Ectodermal cell (in vitro differentiated cells): ENCODE data around the gene ABITRAM.
"Not testable (repeated sequence)": the region's sequence is repeated elsewhere in the genome, so short reads cannot be mapped to it uniquely, and the experiment has no call there.

Experiments used
- H3K27ac ChIP-seq: 2 replicates; pipeline ENCODE4 v1.7.0; 2013; ENCODE audit warnings: mild to moderate bottlenecking, low read depth, low read length; ENCODE audit not compliant: insufficient read depth, poor library complexity, severe bottlenecking
- H3K27me3 ChIP-seq: 2 replicates; pipeline ENCODE4 v1.7.0; 2013; ENCODE audit warnings: mild to moderate bottlenecking, low read length; ENCODE audit not compliant: insufficient read depth, control insufficient read depth, poor library complexity, severe bottlenecking
- H3K36me3 ChIP-seq: one replicate; pipeline ENCODE4 v1.7.0; 2013; ENCODE audit warnings: low read length; ENCODE audit not compliant: control insufficient read depth, insufficient read depth
- H3K4me1 ChIP-seq: one replicate; pipeline ENCODE4 v1.7.0; 2013; ENCODE audit warnings: low read length; ENCODE audit not compliant: control insufficient read depth, insufficient read depth
- H3K4me3 ChIP-seq: 2 replicates; pipeline ENCODE4 v1.7.0; 2013; ENCODE audit warnings: low read depth, low read length, control low read depth; ENCODE audit not compliant: insufficient read depth
- H3K9me3 ChIP-seq: 2 replicates; pipeline ENCODE4 v1.7.0; 2013; ENCODE audit warnings: mild to moderate bottlenecking, low read length, moderate library complexity; ENCODE audit not compliant: control insufficient read depth
- WGBS, 2 experiments: methylation state at CpG; one replicate each; pipeline ENCODE4 v1.1.7; 2013; ENCODE audit warnings: missing lambda C conversion rate in 2 of 2; 5-methylcytosine and 5-hydroxymethylcytosine counted together

ABITRAM gene

GRCh38 chr9:108903420-108904103 is 30.6 kb upstream of the ABITRAM start:
- H3K27me3 ChIP-seq = no peaks in the 10 kb centered on the region
- no peaks in the 10 kb centered on the region for H3K4me1 ChIP-seq
- WGBS, 2 experiments = 90 to 94% methylated on average over 2 of the region's 2 CpGs
- H3K4me3 ChIP-seq = no peak overlapping the region
- H3K36me3 ChIP-seq = peaks cover 48% of the 10 kb centered on the region
- H3K9me3 ChIP-seq = no peaks in the 10 kb centered on the region
- H3K27ac ChIP-seq = no peak overlapping the region

- peaks cover 47% of the 10 kb centered on the region for H3K36me3 ChIP-seq
- no peak overlapping the region for H3K4me3 ChIP-seq
- 100% methylated on average over 2 to 3 of the region's 3 CpGs for WGBS, 2 experiments
- no peaks in the 10 kb centered on the region for H3K27me3 ChIP-seq
- H3K27ac ChIP-seq = no peak overlapping the region
- no peaks in the 10 kb centered on the region for H3K9me3 ChIP-seq
- H3K4me1 ChIP-seq = no peaks in the 10 kb centered on the region
Measured at GRCh38 chr9:108904161-108904560, 30.0 kb upstream of the ABITRAM start.

GRCh38 chr9:108905494-108905893 is 28.7 kb upstream of the ABITRAM start:
- Histone ChIP-seq H3K36me3 (peaks cover 36% of the 10 kb centered on the region), H3K4me3 (no peak overlapping the region), H3K9me3 (no peaks in the 10 kb centered on the region), H3K27me3 (no peaks in the 10 kb centered on the region), H3K4me1 (no peaks in the 10 kb centered on the region), H3K27ac (no peak overlapping the region)
- WGBS, 2 experiments = 80% methylated on average over 2 of the region's 2 CpGs; no CpG with 5 or more reads in 1 of the 2 experiments

- peaks cover 41% of the 10 kb centered on the region for H3K36me3 ChIP-seq
- H3K4me3 ChIP-seq = no peak overlapping the region
- H3K27ac ChIP-seq = no peak overlapping the region
- no peaks in the 10 kb centered on the region for H3K4me1 ChIP-seq
- H3K9me3 ChIP-seq = no peaks in the 10 kb centered on the region
- no peaks in the 10 kb centered on the region for H3K27me3 ChIP-seq
Measured at GRCh38 chr9:108910402-108910801, 23.8 kb upstream of the ABITRAM start.

- H3K27ac ChIP-seq = no peak overlapping the region
- no peaks in the 10 kb centered on the region for H3K4me1 ChIP-seq
- H3K4me3 ChIP-seq = no peak overlapping the region
- H3K36me3 ChIP-seq = peaks cover 45% of the 10 kb centered on the region
- 90 to 100% methylated on average over 2 of the region's 2 CpGs for WGBS, 2 experiments
- no peaks in the 10 kb centered on the region for H3K9me3 ChIP-seq
- H3K27me3 ChIP-seq = no peaks in the 10 kb centered on the region
Measured at GRCh38 chr9:108910914-108911313, 23.3 kb upstream of the ABITRAM start.

GRCh38 chr9:108911820-108912219 is 22.4 kb upstream of the ABITRAM start:
- Histone ChIP-seq H3K36me3 (peaks cover 42% of the 10 kb centered on the region), H3K4me1 (no peaks in the 10 kb centered on the region), H3K9me3 (no peaks in the 10 kb centered on the region), H3K27ac (no peak overlapping the region), H3K4me3 (no peak overlapping the region), H3K27me3 (no peaks in the 10 kb centered on the region)
- WGBS, 2 experiments = 100% methylated on average over 1 of the region's 1 CpG; no CpG with 5 or more reads in 1 of the 2 experiments

GRCh38 chr9:108913391-108913790 is 20.8 kb upstream of the ABITRAM start:
- H3K4me1 ChIP-seq = no peaks in the 10 kb centered on the region
- no peak overlapping the region for H3K4me3 ChIP-seq
- H3K9me3 ChIP-seq = no peaks in the 10 kb centered on the region
- WGBS, 2 experiments = 95% methylated on average over 4 of the region's 5 CpGs
- H3K27ac ChIP-seq = no peak overlapping the region
- H3K27me3 ChIP-seq = no peaks in the 10 kb centered on the region
- peaks cover 47% of the 10 kb centered on the region for H3K36me3 ChIP-seq

- Histone ChIP-seq H3K27me3 (no peaks in the 10 kb centered on the region), H3K4me3 (no peak overlapping the region), H3K9me3 (no peaks in the 10 kb centered on the region), H3K4me1 (no peaks in the 10 kb centered on the region), H3K27ac (no peak overlapping the region), H3K36me3 (peaks cover 39% of the 10 kb centered on the region)
- WGBS, 2 experiments = 96 to 99% methylated on average over 6 of the region's 6 CpGs
Measured at GRCh38 chr9:108919517-108919916, 14.7 kb upstream of the ABITRAM start.

GRCh38 chr9:108920401-108920800 is 13.8 kb upstream of the ABITRAM start:
- H3K4me1 ChIP-seq, H3K9me3 ChIP-seq, H3K27ac ChIP-seq, H3K27me3 ChIP-seq, H3K4me3 ChIP-seq: not testable (repeated sequence)
- H3K36me3 ChIP-seq = peaks cover 34% of the 10 kb centered on the region
- WGBS, 2 experiments = 83 to 93% methylated on average over 1 of the region's 1 CpG

GRCh38 chr9:108921200-108921599 is 13.0 kb upstream of the ABITRAM start:
- Histone ChIP-seq H3K4me3 (no peak overlapping the region), H3K27me3 (no peaks in the 10 kb centered on the region), H3K9me3 (no peaks in the 10 kb centered on the region), H3K36me3 (peaks cover 35% of the 10 kb centered on the region), H3K27ac (no peak overlapping the region), H3K4me1 (no peaks in the 10 kb centered on the region)
- WGBS, 2 experiments = 86% methylated on average over 1 of the region's 1 CpG; no CpG with 5 or more reads in 1 of the 2 experiments

GRCh38 chr9:108924466-108924865 is 9.7 kb upstream of the ABITRAM start:
- H3K36me3 ChIP-seq = peaks cover 32% of the 10 kb centered on the region
- H3K4me1 ChIP-seq = no peaks in the 10 kb centered on the region

More at GRCh38 chr9:108924466-108924865, 9.7 kb upstream of the ABITRAM start:
- Histone ChIP-seq H3K27me3 (no peaks in the 10 kb centered on the region), H3K4me3 (no peak overlapping the region), H3K27ac (no peak overlapping the region), H3K9me3 (no peaks in the 10 kb centered on the region)
